ENCODE data around the gene TMEM256. TPM values are rescaled to one million over a fixed set of nuclear protein-coding genes. Genes with fewer than 3 reads are reported as not detected.

TMEM256 gene
- total RNA-seq, 4 donors from 2014 or later = 26.0 to 131 (median 115) TPM

GRCh38 chr17:7408863-7409262 is 5.0 kb upstream of the TMEM256 start:
- TF ChIP-seq CTCF (IDR thresholded peaks at IDR 0.05) (no peak), POLR2A (IDR thresholded peaks at IDR 0.05) (no peak)
- Histone ChIP-seq H3K9me3 (no peaks in the 10 kb centered on the region), H3K4me3 (no peak overlapping the region), H3K27me3 (no peaks in the 10 kb centered on the region), H3K36me3 (no peaks in the 10 kb centered on the region), H3K4me1 (no peaks in the 10 kb centered on the region), H3K27ac (no peak overlapping the region)
- intact Hi-C loops (cut with DNase I; ENCODE audit: low total_unique reads) = no loop called here
- no peak for DNase-seq

DNA sequence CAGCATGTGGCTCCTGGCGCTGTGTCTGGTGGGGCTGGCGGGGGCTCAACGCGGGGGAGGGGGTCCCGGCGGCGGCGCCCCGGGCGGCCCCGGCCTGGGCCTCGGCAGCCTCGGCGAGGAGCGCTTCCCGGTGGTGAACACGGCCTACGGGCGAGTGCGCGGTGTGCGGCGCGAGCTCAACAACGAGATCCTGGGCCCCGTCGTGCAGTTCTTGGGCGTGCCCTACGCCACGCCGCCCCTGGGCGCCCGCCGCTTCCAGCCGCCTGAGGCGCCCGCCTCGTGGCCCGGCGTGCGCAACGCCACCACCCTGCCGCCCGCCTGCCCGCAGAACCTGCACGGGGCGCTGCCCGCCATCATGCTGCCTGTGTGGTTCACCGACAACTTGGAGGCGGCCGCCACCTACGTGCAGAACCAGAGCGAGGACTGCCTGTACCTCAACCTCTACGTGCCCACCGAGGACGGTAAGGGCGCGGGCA is 4.4 kb upstream of the TMEM256 start:
- Histone ChIP-seq H3K27me3 (no peaks in the 10 kb centered on the region), H3K27ac (no peak overlapping the region), H3K4me1 (no peaks in the 10 kb centered on the region), H3K36me3 (no peaks in the 10 kb centered on the region), H3K9me3 (no peaks in the 10 kb centered on the region), H3K4me3 (no peak overlapping the region)
- DNase-seq = no peak
- intact Hi-C loops (cut with DNase I; ENCODE audit: low total_unique reads) = no loop called here
- TF ChIP-seq CTCF (IDR thresholded peaks at IDR 0.05) (no peak), POLR2A (IDR thresholded peaks at IDR 0.05) (no peak)

GRCh38 chr17:7407485-7408251 is 3.8 kb upstream of the TMEM256 start, which contains the start of gene NLGN2:
NLGN2 (plus strand) TSS chr17:7407845; CDS start chr17:7408256, 411 bp downstream.
- no peak for DNase-seq
- Histone ChIP-seq H3K27ac (peak within 1 kb of the TSS in 1 of 2 donors; percentile 93), H3K36me3 (no peaks in the 10 kb centered on the region), H3K4me1 (peaks cover 0 to 5% of the 10 kb centered on the region in 2 donors), H3K4me3 (no peak within 1 kb of the TSS), H3K27me3 (no peaks in the 10 kb centered on the region), H3K9me3 (no peaks in the 10 kb centered on the region)
- no peak for TF ChIP-seq POLR2A (IDR thresholded peaks at IDR 0.05)
- no peak for TF ChIP-seq CTCF (IDR thresholded peaks at IDR 0.05)
- intact Hi-C loops (cut with DNase I; ENCODE audit: low total_unique reads) = no loop called here

- H3K9me3 ChIP-seq = no peaks in the 10 kb centered on the region
- DNase-seq = no peak
- H3K4me3 ChIP-seq = no peak overlapping the region
- H3K27ac ChIP-seq = no peak overlapping the region
- no peaks in the 10 kb centered on the region for H3K27me3 ChIP-seq
- intact Hi-C loops (cut with DNase I; ENCODE audit: low total_unique reads) = no loop called here
- no peaks in the 10 kb centered on the region for H3K36me3 ChIP-seq
- peaks cover 0 to 5% of the 10 kb centered on the region in 2 donors for H3K4me1 ChIP-seq
- TF ChIP-seq CTCF (IDR thresholded peaks at IDR 0.05) = no peak
- TF ChIP-seq POLR2A (IDR thresholded peaks at IDR 0.05) = no peak
These were observed 3.2 kb upstream of the TMEM256 start for GRCh38 chr17:7407082-7407481.

DNA sequence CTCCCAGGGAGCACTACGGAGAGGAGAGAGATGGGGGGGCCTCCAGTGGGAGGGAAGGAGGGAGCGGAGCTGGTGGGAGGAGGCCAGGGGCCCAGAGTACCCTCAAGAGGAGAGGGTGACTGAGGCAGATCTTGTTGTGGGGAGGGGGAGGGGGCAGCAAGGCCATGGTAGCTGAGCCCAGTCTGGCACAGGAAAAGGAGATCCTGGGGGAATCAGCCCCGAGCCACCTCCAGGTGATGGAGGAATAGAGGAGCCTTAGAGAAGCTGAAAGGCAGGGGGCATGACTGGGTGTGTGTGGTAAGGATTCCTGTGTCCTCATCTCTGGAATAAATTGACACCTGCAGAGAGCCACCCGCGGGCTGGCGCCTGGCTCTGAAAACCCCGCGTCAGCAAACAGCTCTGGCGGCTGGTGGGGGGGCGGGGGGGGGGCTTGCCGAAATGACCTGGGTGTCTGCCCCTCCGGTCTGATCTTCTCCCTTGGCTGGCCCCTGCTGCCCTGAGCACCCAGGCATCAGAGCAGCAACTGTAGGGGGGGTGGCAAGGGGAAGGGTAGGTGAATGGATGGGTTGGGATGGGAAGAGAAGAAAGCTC is 2.4 kb upstream of the TMEM256 start:
- H3K4me3 ChIP-seq = peak overlapping the region in 1 of 2 donors; percentile 54
- H3K4me1 ChIP-seq = peaks cover 0 to 5% of the 10 kb centered on the region in 2 donors
- DNase-seq = no peak
- no peaks in the 10 kb centered on the region for H3K27me3 ChIP-seq
- TF ChIP-seq POLR2A (IDR thresholded peaks at IDR 0.05) (no peak), CTCF (IDR thresholded peaks at IDR 0.05) (no peak)
- no peaks in the 10 kb centered on the region for H3K9me3 ChIP-seq
- no peaks in the 10 kb centered on the region for H3K36me3 ChIP-seq
- peak overlapping the region; percentile 93 to 94 for H3K27ac ChIP-seq
- intact Hi-C loops (cut with DNase I; ENCODE audit: low total_unique reads) = no loop called here

Data from uterus (tissue), 4 donors.